ENCODE measurements around the gene GGT5.
"Not testable (repeated sequence)": the region's sequence is repeated elsewhere in the genome, so short reads cannot be mapped to it uniquely, and the experiment has no call there.

GGT5 gene, protein sequence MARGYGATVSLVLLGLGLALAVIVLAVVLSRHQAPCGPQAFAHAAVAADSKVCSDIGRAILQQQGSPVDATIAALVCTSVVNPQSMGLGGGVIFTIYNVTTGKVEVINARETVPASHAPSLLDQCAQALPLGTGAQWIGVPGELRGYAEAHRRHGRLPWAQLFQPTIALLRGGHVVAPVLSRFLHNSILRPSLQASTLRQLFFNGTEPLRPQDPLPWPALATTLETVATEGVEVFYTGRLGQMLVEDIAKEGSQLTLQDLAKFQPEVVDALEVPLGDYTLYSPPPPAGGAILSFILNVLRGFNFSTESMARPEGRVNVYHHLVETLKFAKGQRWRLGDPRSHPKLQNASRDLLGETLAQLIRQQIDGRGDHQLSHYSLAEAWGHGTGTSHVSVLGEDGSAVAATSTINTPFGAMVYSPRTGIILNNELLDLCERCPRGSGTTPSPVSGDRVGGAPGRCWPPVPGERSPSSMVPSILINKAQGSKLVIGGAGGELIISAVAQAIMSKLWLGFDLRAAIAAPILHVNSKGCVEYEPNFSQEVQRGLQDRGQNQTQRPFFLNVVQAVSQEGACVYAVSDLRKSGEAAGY

DNA sequence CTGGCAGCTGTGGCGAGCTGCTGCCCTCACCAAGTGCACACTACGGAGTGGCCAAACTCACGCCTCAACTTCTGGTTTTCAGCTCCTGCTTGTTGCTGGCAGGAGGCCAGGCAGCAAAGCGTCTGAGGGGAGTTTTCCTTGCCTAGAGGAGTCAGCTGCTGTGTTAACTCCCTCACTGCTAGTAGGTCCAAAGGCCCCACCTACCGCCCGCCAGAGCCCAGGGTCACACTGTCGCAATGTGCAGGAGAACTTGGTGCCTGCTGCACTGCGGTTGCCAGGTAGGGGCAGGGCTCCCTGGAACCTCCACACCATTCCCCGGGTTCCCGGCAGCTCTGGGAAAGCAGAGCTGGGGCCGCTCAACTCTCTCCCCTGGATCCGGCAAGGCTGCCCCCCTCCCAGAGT is at the start of gene GGT5:
Gene GGT5, minus strand, starts transcription at position 53 of the 402 bp plus-strand sequence. CDS start 357 bp downstream, outside the sequence.
- H3K4me3 ChIP-seq (ENCODE audit: low read depth, low read length); DNase-seq (ENCODE audit: low read depth): not testable (repeated sequence)

DNA sequence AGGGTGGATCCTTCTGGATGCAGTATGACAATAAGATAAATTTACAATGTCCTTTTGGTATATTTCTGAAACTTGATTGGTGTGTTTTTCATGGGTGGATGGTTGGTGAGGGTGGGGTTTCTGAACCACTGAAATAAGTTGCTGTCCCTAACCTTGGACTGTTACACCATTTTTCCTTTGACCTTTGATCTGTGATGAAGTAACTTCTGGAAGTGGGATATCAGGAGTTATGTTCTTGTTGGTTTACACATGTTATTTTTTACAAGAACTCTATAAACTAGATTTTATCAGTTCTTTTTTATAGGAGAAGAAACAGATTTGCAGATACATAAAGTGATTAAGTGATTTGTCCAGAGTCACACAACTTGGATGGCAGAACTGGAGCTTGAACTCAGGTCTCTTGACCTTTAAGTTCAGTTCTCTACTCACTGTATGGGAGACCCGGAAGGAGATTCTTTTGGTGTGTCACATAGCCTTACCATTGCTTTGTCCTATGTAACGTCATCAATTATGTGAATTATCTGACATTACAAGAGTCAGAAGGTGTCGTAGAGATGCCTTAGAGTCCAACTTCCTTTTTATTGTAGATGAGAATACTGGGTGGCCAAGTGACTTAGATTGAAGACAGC is 47.4 kb upstream of the GGT5 start:
- DNase-seq (ENCODE audit: low read depth); H3K4me3 ChIP-seq (ENCODE audit: low read depth, low read length): not testable (repeated sequence)

DNA sequence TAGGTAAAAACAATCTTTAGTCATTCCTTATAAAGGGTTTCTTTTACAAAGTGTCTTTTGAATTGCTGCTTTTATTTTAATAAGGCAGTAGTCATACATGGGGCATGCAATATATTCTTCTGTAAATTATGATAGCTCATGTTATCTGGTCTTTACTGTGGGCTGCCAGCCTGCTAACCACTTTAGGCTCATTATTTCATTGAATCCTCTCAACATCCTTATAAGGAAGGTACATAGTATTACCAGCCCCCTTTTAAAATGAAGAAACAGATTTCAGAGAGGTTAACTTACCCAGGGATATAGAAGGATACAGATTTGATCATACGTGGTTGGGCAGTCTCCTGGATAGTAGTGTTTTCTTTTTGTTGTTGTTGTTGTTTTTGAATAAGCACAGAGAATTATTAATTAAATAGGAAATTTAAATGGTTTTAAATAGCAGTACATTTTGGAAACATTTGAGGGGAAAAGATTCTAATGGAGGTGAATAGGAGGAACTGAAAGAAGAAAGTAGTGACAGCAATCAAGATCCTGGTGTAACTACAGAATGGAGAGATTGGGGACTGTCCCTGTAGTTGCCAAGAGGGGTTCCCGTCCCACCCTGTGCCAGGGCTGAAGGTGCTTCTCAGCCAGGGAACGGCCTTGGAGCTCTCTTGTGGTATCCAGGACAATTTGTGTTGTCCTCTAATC is 46.8 kb upstream of the GGT5 start:
- DNase-seq (ENCODE audit: low read depth): no peak
- no peak overlapping the region for H3K4me3 ChIP-seq (ENCODE audit: low read depth, low read length)
- TF ChIP-seq, protein P1, sequence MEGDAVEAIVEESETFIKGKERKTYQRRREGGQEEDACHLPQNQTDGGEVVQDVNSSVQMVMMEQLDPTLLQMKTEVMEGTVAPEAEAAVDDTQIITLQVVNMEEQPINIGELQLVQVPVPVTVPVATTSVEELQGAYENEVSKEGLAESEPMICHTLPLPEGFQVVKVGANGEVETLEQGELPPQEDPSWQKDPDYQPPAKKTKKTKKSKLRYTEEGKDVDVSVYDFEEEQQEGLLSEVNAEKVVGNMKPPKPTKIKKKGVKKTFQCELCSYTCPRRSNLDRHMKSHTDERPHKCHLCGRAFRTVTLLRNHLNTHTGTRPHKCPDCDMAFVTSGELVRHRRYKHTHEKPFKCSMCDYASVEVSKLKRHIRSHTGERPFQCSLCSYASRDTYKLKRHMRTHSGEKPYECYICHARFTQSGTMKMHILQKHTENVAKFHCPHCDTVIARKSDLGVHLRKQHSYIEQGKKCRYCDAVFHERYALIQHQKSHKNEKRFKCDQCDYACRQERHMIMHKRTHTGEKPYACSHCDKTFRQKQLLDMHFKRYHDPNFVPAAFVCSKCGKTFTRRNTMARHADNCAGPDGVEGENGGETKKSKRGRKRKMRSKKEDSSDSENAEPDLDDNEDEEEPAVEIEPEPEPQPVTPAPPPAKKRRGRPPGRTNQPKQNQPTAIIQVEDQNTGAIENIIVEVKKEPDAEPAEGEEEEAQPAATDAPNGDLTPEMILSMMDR (IDR thresholded peaks at IDR 0.05; ENCODE audit: low read depth, low read length, missing control alignments): no peak

DNA sequence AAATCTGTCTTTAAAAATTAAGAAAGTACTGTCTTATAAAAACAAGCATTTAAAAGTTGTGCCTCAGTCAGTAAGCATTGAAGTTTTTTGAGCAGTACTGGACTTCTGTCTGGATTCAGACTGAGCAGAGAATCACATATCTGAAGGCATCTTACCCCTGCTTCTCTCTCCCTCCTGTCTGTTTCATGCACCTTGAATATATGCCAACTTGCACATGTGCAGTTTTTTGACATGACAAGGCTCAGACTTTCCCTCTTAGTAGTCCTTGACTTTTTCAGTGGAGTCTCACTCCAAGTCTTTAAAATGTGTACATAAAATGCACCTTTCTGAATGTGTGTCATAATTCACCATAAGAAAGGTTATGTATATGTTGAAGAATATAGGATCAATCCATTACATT is 45.6 kb upstream of the GGT5 start:
- TF ChIP-seq, protein P1 (IDR thresholded peaks at IDR 0.05; ENCODE audit: low read depth, low read length, missing control alignments): no peak
- DNase-seq (ENCODE audit: low read depth): no peak
- no peak overlapping the region for H3K4me3 ChIP-seq (ENCODE audit: low read depth, low read length)

DNA sequence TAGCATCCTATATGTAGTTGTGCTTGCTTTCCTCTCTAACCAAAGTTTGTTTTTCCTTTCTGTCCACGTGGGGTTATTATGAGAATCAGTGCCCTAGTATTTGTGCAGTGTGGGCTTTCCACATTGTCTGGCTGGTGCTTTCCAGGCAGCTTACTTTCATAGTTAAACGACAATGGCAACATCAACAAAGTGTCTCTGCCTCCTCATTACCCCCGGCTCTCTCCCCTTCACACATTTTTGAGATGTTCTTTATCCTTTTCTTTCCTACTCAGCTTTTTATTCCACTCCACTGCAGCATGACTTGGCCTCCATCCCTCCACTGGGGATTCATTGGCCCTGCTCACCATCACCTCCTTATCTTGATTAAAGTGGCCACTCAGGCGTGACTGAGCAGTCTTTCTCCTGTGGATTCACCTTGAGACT is 44.9 kb upstream of the GGT5 start:
- H3K4me3 ChIP-seq (ENCODE audit: low read depth, low read length): no peak overlapping the region
- DNase-seq (ENCODE audit: low read depth): no peak

DNA sequence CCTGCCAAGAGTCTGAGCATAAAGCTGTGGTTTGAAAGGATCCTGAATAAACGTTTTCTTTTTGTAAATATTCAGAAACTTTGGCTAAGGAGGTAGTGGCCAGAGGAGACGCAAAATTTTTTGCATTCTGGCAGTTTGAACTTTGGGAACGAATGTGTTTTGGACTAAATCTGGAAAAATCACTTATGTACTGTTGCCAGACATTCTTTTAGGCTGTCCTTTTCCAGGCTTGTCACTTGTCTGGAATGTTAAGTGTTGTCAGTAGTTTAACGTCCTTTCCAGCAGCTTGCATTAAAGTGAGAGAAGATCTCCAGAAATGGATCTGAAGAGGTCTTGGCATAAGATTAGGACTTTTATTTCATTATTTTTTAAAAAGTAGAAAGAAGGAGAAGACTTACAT is 44.2 kb upstream of the GGT5 start:
- DNase-seq (ENCODE audit: low read depth): no peak
- H3K4me3 ChIP-seq (ENCODE audit: low read depth, low read length): no peak overlapping the region
- TF ChIP-seq, protein P1 (IDR thresholded peaks at IDR 0.05; ENCODE audit: low read depth, low read length, missing control alignments): no peak

More for the DNA sequence above, 44.9 kb upstream of the GGT5 start:
- TF ChIP-seq, protein P1 (IDR thresholded peaks at IDR 0.05; ENCODE audit: low read depth, low read length, missing control alignments): no peak

DNA sequence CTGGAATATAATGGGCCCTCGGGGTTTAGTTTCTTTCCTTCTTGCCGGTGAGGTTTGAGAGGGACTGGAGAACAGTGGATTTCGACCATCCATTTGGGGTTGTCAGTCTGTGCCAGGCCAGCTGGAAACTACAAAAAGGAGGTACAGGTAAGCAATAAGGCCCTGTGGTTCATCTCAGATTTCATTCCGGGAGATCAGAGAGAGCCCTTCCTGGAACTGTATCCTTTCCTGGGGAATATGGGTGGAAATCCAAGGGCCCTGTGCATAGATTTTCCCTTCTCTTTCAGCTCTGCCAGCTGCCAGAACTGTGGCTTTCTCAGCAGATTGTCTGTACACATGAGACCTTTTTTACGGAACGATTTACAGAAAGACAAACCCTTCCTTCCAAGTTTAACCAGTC is 42.9 kb upstream of the GGT5 start:
- H3K4me3 ChIP-seq (ENCODE audit: low read depth, low read length); DNase-seq (ENCODE audit: low read depth): not testable (repeated sequence)

DNA sequence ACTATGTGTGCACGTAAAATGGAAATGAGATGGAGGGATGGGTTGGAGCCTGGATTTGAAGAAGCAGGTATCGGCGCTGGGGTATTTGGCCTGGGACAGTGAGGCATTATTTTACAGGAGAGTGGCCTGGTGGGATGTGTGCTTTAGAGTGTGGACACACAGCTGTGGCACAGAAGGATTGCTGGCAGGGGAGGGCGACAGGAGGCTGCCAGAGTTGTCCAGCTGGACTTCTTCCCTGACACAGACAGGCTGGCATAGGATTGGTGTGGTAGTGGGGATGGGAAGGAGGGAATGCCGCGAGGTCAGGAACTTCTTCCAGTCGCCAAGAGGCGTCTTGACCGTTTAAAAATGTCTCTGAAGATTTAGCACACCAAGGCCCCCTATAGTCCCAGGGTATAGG is 42.3 kb upstream of the GGT5 start:
- not testable (repeated sequence) for DNase-seq (ENCODE audit: low read depth); H3K4me3 ChIP-seq (ENCODE audit: low read depth, low read length)

All from GM12864 (cell line).